ENCODE measurements around the gene FRZB.

- TF ChIP-seq POLR2A (IDR thresholded peaks at IDR 0.05; ENCODE audit: insufficient read depth in 1 of 2, low read depth in 2 of 2, low read length in 2 of 2) (no peak), EP300 (IDR thresholded peaks at IDR 0.05; ENCODE audit: low read depth in 2 of 2, low read length in 2 of 2) (no peak), EP300 (CRISPR knock-in tag; IDR thresholded peaks at IDR 0.05; ENCODE audit: borderline replicate concordance) (no peak), ZNF225 (CRISPR knock-in tag; IDR thresholded peaks at IDR 0.05) (no peak)
These were observed 14.3 kb downstream of the FRZB start for GRCh38 chr2:182852090-182852489.

Measured in HepG2 (cell line).